Activated CD4-positive, alpha-beta T cell treated with anti-CD3 and anti-CD28 coated beads, Interleukin-2, Interleukin-4, amounts not matched to agents 100 ng/mL and 50 ng/mL, durations not matched to agents 16 hours and 8 hours (primary cell): ENCODE data around the gene RAB11FIP4.
"Not testable (repeated sequence)": the region's sequence is repeated elsewhere in the genome, so short reads cannot be mapped to it uniquely, and the experiment has no call there.

ENCODE experiments used
- DNase-seq: peaks from one replicate; pipeline ENCODE4 v3.0.0-alpha.2; 2020; ENCODE audit warnings: low spot score

The RAB11FIP4 gene

DNA sequence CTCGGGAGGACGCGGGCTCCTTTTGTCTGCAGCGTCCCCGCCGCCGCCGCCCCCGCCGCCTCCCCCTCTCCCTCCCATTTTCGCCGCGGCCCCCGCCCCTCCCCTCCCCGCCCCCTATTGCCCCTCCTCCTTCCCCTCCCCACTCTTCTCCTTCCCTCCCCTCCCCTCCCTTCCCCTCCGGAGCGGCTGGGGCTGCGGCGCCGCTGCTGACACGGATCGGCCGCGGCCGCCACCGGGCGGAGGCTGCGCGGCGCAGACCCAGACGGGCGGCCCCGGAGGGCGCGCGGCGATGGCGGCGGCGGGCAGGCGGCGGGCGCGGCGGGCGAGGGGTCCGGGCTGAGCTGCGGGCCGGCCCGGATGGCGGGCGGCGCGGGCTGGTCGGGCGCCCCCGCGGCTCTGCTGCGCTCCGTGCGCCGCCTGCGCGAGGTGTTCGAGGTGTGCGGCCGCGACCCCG, at the start of gene RAB11FIP4:
Gene RAB11FIP4, plus strand, starts transcription at position 180 of the 454 bp plus-strand sequence. Its CDS starts 178 bp downstream, at position 358.
- DNase-seq = no peak

DNA sequence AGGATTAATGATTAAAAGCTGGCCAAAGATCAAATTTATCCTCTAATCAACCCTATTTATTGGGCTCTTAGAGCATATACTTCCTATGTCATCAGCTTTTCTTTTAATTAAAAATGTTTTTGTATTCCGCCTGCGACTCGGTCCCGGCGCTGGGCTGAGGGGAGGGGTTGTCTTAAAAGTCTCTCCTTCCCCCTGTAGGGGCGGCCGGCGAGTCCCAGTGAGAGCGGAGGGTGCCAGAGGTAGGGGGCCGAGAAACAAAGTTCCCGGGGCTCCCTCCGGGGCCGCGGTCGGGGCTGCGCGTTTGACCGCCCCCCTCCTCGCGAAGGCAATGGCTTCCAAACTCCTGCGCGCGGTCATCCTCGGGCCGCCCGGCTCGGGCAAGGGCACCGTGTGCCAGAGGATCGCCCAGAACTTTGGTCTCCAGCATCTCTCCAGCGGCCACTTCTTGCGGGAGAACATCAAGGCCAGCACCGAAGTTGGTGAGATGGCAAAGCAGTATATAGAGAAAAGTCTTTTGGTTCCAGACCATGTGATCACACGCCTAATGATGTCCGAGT, 46.2 kb upstream of the RAB11FIP4 start:
- DNase-seq = not testable (repeated sequence)

GRCh38 chr17:31349454-31349853, 42.0 kb upstream of the RAB11FIP4 start:
- no peak for DNase-seq

DNA sequence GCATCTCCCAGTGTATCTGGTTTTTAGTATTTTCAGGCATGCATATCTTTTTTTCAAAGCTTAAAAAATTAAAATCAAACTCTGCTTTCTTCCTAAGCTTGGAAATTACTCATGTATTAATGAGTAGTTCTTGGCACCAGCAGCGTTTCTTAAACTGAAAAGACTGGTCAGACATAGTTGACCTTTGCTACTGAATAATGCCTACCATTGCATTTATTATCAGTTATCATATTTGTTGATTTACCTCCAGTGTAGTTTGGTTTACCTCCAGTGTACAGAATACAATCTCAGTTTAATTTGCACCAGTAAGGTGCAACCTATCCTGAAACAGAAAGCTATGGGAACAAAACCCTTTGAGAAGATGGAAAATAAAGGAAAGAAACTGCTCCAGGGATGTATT, 35.5 kb upstream of the RAB11FIP4 start:
- no peak for DNase-seq

- DNase-seq = no peak
Observed at GRCh38 chr17:31357091-31357490, 34.4 kb upstream of the RAB11FIP4 start.

- no peak for DNase-seq
Observed at GRCh38 chr17:31357839-31358394, 33.6 kb upstream of the RAB11FIP4 start.

DNA sequence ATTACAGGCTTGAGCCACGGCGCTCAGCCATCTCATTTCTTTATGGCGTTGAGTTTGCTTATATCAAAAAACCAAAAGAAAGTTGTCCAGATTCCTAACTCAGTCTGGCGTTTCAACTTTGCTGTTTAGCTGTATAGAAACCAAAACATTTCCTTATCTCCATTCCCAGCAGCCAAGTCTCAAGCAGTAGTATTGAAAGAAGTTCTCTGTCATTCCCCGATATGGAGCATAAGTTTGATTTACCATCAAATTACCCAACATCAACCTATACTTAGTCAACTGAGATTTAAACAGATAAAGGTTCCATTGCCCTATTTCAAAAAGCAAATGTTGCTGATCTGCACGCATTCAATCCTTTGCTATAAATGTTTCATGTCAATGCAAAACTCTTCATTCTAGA, 27.5 kb upstream of the RAB11FIP4 start:
- DNase-seq = no peak

DNA sequence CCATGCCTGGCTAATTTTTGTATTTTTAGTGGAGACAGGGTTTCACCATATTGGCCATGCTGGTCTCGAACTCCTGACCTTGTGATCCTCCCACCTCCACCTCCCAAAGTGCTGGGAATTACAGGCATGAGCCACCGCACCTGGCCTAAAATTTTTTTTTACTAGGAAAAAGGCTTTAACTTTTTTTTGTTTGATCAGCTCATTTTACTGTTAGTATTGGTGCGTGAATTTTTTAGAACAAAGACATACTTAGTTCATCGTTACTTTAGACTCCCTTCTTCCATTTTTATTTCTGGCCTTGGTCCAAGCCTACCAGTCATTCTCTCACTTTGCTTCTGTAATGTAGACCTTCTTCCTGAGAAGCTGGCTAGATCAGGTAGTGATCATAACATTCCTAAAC, 25.4 kb upstream of the RAB11FIP4 start:
- no peak for DNase-seq

- DNase-seq = no peak
Observed at GRCh38 chr17:31369266-31369665, 22.2 kb upstream of the RAB11FIP4 start.

DNA sequence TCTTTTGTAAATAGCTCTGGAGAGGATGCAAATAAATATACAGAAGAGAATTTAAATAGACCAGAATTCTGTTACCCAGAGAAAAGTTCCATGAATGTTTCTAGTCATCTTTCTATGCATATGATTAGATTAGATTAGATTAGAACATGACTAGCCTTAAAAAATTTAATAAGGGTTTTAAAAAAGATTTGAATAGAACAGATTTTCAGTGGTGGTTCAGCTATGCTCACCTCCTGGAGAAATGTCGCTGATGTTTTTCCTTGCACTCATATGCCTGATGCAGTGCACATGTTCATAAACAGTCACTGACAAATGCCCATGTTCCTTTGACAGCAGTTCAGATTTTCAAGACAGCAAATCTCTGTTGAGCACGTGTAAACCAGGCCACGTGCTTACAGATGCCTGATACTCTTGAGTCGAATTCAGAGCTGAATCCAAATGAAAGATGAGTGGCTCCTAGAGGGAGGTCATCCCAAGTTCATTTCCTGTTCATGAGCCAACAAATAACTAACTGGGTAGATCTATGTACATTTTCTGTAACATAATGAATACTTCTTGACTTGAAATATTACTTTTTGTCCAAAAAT, 19.9 kb upstream of the RAB11FIP4 start:
- peak; percentile 13 for DNase-seq

DNA sequence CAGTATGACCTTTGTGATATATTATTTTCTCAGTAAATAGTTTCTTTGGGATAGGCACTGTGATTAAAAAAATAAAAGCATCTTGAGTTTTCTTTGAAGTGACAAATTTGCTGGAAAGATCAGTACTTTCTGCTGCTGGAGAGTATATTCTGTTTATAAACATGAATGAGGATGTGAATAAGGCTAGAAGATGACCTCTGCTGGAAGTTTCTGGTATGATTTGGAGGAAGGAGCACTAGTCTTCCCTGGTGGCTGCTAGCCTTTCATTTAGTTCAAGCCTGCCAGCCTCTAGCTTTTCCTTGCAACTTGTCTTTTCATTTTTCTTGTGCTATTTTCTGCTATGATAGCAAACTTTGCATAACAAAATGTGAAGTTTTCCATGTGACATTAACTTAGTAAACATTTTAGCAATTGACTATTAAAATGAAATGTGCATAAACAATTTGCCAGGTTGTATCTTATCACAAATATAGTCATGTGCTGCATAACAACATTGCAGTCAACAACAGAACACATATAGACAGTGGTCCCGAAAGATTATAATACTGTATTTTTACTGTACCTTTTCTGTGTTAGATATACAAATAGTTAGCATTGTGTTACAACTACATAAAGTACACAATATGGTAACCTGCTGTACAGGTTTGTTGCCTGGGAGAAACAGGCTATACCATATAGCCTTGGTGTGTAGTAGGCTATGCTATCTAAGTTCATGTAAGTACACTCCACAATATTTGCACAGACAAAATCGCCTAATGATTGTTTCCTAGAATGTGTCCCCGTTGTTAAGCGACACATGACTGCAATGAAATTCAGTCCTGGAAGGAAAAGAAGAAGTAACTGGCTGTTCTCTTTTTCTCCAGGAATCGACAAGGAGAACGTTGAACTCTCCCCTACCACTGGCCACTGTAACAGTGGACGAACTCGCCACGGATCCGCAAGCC, 18.1 kb upstream of the RAB11FIP4 start:
- peak; percentile 68 for DNase-seq

DNA sequence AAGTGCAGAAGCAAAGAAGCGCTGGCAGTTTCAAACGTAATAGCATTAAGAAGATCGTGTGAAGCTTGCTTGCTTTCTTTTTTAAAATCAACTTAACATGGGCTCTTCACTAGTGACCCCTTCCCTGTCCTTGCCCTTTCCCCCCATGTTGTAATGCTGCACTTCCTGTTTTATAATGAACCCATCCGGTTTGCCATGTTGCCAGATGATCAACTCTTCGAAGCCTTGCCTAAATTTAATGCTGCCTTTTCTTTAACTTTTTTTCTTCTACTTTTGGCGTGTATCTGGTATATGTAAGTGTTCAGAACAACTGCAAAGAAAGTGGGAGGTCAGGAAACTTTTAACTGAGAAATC, 17.4 kb upstream of the RAB11FIP4 start:
- no peak for DNase-seq

DNA sequence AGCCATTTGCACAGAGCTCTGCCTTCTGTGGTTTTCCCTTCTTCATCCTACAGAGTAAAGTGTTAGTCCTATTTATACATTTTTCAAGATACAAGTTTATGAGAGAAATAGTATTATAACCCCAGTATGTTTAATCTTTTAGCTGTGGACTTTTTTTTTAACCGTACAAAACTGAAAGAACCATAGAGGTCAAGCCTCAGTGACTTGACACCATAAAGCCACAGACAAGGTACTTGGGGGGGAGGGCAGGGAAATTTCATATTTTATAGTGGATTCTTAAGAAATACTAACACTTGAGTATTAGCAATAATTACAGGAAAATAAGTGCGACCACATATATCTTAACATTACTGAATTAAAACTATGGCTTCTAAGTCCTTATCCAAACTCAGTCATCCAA, 17.0 kb upstream of the RAB11FIP4 start:
- DNase-seq = no peak

GRCh38 chr17:31378638-31379037, 12.8 kb upstream of the RAB11FIP4 start:
- DNase-seq = no peak

- no peak for DNase-seq
Observed at GRCh38 chr17:31379597-31380205, 11.8 kb upstream of the RAB11FIP4 start.

DNA sequence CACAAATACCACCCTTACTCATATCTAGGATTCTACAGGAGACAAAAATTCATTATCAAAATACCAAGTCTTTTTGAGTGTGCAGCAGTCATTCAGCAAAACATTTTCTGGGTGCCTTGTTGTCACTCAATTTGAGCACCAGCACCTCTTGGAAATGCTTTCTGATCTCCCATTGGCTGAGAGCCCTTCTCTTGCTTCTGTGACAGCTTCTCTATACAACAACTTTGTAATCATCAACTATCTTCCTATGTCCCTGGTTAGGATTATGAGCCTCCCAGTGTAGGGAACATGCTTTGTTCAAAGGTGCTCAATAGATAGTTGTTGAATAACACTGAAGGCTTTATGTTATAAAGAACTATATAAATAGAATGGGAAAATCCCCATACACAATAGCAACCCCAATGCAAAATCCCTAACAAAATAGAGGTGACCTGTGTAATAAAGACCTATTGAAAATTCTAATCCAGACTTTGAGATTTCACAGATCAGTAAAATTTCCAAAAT, 10.3 kb upstream of the RAB11FIP4 start:
- no peak for DNase-seq

DNA sequence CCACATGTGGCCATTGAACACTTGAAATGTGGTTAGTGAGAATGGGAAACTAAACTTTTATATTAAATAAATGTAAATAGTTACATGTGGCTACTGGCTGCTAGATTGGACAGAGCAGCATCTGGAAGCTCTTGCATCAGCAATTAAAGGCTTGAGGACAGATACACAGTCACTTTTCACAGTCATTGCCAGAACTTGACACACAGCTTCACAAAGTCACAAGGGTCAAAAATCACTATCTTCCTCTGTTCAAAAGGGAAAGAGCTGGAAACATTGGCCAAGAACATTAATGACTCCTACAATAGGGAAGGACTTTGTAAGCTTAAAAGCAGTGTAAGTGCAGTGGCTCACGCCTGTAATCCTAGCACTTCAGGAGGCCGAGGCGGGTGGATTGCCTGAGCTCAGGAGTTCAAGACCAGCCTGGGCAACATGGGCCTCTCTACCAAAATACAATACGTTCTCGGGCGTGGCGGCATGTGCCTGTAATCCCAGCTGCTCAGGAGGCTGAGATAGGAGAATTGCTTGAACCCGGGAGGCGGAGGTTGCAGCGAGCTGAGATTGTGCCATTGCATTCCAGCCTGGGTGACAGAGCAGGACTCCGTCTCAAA, 8.7 kb upstream of the RAB11FIP4 start:
- DNase-seq = not testable (repeated sequence)

DNA sequence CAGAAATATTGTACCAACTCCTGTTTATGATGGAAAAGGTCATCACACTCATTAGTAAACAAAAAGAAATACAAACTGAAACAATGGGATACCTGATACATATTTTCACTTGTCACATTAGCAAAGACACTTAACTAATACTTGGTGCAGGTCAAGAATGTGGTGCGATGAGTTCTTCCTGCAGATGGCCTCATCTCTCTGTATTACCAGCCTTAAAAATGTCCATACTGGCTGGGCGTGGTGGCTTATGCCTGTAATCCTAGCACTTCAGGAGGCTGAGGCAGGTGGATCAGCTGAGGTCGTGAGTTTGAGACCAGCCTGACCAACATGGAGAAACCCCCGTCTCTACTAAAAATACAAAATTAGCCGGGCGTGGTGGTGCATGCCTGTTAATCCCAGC, 8.0 kb upstream of the RAB11FIP4 start:
- DNase-seq = not testable (repeated sequence)

DNA sequence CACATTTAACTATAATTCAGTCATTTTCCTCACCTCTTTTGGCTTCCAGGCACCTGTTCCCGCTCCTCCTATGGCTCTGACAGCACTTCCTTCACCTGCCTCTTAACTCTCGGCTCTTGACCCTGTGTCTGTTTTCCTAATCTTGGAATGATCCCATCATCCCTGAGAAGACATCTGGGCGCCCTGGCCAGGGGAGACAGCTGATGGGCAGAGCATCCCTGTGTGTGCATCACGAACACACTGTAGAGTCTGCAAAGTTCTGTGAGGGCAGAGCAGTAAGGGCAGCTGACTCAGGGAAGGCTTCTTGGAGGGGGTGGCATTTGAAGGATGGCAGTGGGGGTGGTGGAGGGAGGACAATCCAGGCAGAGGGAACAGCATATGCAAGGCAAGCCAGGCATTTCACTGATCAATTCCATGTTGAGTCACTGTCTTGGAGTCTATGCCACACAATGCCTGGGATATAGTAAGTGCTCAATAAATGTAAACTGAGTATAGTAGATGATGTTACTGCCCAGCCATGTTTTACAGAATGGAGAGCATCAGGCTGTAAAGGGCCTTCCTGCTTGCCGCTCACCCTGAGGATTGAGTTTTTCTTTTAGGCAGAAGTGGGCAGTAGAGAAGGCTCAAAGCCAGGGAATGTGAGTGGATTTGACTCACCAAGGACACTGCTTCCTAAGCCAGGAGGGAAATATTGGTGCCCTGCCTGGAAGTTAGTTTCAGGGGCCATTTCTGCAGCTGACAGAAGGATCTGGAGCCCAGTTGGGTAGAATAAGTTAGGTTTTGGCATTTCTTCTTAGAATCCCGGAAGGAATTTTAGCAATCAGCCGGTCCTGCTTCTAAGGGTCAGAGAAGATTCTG, 5.8 kb upstream of the RAB11FIP4 start:
- no peak for DNase-seq

- DNase-seq = no peak
Observed at GRCh38 chr17:31386542-31387075, 4.9 kb upstream of the RAB11FIP4 start.
